HG03045 (cell line): ENCODE data around the gene ECM1.
A peak's percentile ranks its signal among the peaks of the same experiment; 100 is the strongest.

ENCODE experiments used
- ATAC-seq: cut with Tn5 transposase; IDR thresholded peaks from one replicate; pipeline ENCODE4 v1.9.1; 2021; ENCODE audit warnings: mild to moderate bottlenecking, moderate library complexity; ENCODE audit not compliant: unreplicated experiment

Gene ECM1

GRCh38 chr1:150507912-150508864 lies at the start of gene ECM1:
Gene ECM1 (plus strand): TSS chr1:150508109. CDS start chr1:150508210, 101 bp downstream.
- ATAC-seq: no peak

DNA sequence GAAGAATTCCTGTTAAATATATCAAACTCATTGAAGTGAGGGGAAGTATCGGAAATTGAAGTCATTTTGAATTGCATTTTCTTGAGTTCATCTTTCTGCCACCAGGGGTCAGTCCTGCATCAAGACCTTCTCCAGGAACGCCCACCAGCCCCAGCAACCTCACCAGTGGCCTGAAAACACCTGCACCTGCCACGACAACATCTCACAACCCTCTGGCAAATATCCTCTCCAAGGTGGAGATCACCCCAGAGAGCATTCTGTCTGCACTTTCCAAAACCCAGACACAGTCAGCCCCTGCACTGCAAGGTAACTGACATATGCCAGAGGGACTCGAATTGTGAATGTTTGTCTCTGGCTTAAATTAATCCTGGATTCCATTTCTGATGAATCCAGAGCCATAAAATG lies 43.5 kb upstream of the ECM1 start:
- ATAC-seq: no peak

DNA sequence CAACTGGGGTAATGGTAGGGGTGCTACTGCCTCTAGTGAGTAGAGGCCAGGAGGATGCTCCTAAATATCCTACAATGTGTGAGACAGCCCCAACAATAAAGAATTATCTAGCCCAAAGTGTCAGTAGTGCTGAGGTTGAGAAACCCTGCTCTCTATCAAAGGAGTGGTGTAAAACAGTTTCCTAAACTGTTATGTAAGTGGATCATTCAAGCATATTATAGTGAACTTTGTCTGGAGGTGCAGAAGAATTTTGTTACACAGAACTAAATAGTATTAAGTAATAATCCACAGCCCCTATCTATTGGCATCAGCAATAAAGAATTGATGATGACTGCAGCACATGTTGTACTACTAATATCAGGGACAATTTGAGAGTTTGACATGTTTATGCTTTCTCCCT lies 40.9 kb upstream of the ECM1 start:
- ATAC-seq: no peak

DNA sequence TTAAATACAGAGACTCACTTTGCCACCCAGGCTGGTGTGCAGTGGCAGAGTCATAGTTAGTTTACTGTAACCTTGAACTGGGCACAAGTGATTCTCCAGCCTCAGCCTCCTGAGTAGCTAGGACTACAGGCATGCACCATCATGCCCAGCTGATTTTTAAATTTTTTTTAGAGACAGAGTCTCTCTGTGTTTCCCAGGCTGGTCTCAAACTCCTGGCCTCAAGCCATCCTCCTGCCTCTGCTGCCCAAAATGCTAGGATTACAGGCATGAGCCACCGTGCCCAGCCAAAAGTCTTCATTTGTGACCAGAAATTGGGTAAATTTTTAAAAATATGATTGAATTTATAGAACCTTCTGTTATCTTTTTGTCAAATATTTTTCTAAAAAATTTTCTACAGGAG lies 38.6 kb upstream of the ECM1 start:
- ATAC-seq: no peak

- ATAC-seq: no peak
These were observed 35.2 kb upstream of the ECM1 start for GRCh38 chr1:150472601-150473200.

DNA sequence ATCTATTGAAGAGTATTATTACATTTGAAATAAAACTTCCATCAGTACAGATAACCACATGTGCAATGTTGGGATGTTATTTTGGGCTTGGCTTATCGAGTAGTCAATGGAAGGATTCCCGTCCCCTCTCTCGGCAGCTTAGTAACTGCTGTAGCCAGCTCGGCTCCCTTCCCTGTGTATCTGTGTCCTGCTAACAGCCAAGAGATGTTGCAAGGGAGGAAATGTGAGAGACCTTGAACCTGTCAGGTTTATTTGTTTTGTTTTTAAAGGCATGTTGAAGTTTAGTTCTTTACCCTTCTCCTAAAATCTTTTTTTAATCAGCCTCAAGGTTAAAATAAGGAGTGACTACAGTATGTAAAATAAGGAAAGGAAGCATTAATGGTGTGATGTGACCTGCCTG lies 34.2 kb upstream of the ECM1 start:
- ATAC-seq: no peak

- no peak for ATAC-seq
These were observed 33.0 kb upstream of the ECM1 start for GRCh38 chr1:150474869-150475268.

DNA sequence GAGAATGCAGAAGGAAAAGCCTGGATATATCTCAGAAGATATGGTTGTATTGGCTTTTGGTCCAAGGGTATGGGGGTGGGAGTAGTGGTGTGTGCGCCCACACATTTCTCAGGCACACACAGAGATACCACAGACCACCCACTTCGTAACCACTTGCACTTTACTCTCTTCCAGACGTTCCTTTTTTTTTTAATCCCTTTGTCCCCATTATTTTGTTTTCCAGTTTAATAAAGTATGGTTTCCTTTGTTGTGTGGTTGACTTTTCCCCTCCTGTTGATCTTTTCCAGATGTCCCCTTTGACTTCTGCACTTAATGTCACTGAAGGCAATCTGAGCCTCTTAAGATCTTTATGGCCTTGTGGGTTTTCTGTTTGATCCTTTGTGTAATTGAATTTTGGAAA lies 31.2 kb upstream of the ECM1 start:
- no peak for ATAC-seq

- no peak for ATAC-seq
These were observed 30.6 kb upstream of the ECM1 start for GRCh38 chr1:150477320-150477719.

DNA sequence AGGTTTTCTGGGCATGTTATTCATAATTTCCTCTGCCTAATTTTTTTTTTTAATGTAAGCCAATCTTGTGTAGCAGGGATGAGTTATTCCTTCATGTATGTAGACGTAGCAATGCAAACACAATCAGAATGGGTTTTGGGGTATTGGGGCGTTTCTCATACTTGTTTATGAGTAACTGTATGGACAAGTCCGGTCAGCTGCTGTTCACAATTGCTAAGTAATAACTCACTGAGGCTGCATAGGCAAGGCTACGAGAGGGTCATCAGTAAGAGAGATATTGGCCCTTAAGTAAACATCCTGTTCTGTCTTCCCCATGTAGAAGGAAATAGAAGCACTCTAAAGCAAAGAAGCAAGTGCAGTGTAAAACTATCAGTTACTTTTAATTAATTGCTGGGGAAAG lies 30.2 kb upstream of the ECM1 start:
- ATAC-seq: no peak

DNA sequence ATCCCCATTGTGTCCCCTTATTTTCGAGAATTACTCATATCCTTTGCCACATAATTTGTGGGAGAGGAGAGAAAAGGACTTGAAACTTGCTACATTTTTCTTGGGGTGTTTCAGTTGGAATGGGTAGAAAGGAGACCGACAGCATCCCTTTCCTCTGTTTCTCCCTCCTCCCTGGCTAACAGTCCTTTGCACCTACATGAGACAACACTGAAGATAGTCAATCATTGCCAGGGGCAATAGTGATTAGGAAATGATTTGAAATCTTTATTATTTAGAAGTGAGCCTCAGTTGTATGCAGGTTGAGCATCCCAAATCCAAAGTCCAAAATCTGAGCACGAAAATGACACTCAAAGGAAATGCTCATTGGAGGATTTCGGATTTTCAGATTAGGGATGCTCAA lies 28.5 kb upstream of the ECM1 start:
- ATAC-seq: no peak

GRCh38 chr1:150479927-150480352 lies 28.0 kb upstream of the ECM1 start:
- no peak for ATAC-seq

DNA sequence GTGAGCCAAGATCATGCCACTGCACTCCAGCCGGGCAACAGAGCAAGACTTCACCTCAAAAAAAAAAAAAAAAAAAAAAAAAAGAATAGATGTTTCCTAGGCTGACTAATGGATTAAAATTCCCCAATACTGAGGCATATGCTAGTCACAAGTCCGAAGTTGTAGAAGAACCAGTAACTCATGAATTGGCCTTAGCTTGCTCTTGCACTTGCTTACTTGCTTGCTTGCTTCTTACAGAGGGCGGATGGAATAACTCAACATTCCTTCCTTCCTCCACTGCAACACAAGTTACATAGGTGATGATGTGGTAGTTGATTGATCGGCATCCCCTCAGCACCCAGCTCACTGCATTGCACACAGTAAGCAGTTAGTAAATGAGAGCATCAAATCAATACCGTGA lies 23.5 kb upstream of the ECM1 start:
- no peak for ATAC-seq

GRCh38 chr1:150484861-150485260 lies 23.0 kb upstream of the ECM1 start:
- no peak for ATAC-seq

GRCh38 chr1:150486966-150487762 lies 20.7 kb upstream of the ECM1 start, which contains the start of gene TARS2:
Gene TARS2 (plus strand): TSS chr1:150487419. CDS start chr1:150487451, 32 bp downstream.
- peak; percentile 99 for ATAC-seq

- no peak for ATAC-seq
These were observed 20.2 kb upstream of the ECM1 start for GRCh38 chr1:150487763-150488115.

DNA sequence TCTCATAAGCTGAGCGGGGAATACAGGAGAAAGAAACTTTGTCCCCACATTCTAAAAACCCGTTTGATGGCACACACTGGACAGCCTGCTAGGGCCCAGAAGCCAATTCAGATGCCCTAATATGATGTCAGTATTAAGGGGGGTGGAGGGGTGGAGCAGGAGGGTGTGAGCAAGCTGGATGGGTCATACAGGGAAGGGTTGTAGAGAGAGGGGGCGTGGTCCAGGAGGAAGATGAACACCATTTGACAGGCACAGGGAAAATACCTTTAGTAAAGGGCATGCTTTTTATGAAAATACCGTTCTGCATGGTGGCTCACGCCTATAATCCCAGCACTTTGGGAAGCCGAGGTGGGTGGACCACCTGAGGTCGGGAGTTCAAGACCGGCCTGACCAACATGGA lies 14.7 kb upstream of the ECM1 start:
- no peak for ATAC-seq

GRCh38 chr1:150498342-150498741 lies 9.6 kb upstream of the ECM1 start:
- no peak for ATAC-seq

DNA sequence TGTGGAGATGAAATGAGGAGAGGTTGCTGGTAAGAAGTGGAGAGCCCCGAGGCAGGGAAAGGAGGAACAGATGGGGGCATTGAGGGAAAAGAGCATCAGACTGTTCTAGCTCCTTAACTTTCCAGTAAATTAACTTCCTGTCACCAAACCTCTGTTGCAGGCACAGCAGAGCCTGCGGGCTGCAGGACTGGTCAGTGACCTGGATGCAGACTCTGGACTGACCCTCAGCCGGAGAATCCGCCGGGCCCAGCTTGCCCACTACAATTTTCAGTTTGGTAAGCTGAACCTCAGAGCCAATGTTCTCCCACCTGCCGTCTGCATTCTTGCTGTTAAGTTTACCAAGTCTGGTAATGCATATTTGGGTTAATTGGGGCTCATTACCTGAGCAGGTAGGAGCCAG lies 2.5 kb upstream of the ECM1 start:
- no peak for ATAC-seq

GRCh38 chr1:150508982-150509381 lies 1.1 kb downstream of the ECM1 start:
- ATAC-seq: no peak

DNA sequence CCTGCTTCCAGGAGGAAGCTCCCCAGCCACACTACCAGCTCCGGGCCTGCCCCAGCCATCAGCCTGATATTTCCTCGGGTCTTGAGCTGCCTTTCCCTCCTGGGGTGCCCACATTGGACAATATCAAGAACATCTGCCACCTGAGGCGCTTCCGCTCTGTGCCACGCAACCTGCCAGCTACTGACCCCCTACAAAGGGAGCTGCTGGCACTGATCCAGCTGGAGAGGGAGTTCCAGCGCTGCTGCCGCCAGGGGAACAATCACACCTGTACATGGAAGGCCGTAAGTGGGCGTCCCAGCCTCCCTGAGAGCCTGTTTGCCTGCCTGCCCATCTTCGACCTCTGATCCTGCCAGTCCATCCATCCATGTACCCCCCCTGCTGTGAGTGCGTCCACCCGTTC lies 3.6 kb downstream of the ECM1 start:
- no peak for ATAC-seq
